Activated CD4-positive, alpha-beta T cell treated with anti-CD3 and anti-CD28 coated beads for 36 hours (primary cell): ENCODE data around the gene OPHN1. TPM values are rescaled to one million over a fixed set of nuclear protein-coding genes. Genes with fewer than 3 reads are reported as not detected.

Experiments used
- ATAC-seq: fragments of 200-7000 bp; cut with Tn5 transposase; one replicate; pipeline ENCODE4 v1.10.0; 2021; ENCODE audit warnings: mild to moderate bottlenecking, moderate library complexity
- CTCF ChIA-PET: fragments of 350-600 bp; sonication (Branson Sonifier 250); formaldehyde crosslinking; loops from one replicate; lab custom pipeline; 2021; ENCODE audit warnings: antibody characterized with exemption; lab: Charles Lee
- POLR2A ChIA-PET: fragments of 350-600 bp; sonication (Branson Sonifier 250); formaldehyde crosslinking; loops from one replicate; lab custom pipeline; 2021; ENCODE audit warnings: antibody characterized with exemption, inconsistent platforms; lab: Charles Lee
- DNase-seq: peaks from one replicate; pipeline ENCODE4 v3.0.0-alpha.2; 2020
- H3K27ac Mint-ChIP-seq: one replicate; pipeline ENCODE4 v1.8.0; 2021; ENCODE audit warnings: mixed read lengths
- H3K27me3 Mint-ChIP-seq: one replicate; pipeline ENCODE4 v1.8.0; 2021; ENCODE audit warnings: mixed read lengths
- H3K36me3 Mint-ChIP-seq: one replicate; pipeline ENCODE4 v1.8.0; 2021; ENCODE audit warnings: low read depth, mixed read lengths
- H3K4me1 Mint-ChIP-seq: one replicate; pipeline ENCODE4 v1.8.0; 2021; ENCODE audit warnings: mixed read lengths
- H3K4me3 Mint-ChIP-seq: one replicate; pipeline ENCODE4 v1.8.0; 2021; ENCODE audit warnings: mild to moderate bottlenecking, moderate library complexity, mixed read lengths
- H3K9me3 Mint-ChIP-seq: one replicate; pipeline ENCODE4 v1.8.0; 2021; ENCODE audit warnings: low read depth, mixed read lengths
- intact Hi-C, 2 experiments: fragments of 100-400 bp; cut with DNase I in 1 of 2; cut with micrococcal nuclease in 1 of 2; formaldehyde crosslinking; loops; one replicate each; pipeline versions ENCODE4 v1.14.2 to v1.15.1; 2022 to 2024; cut with DNase I, micrococcal nuclease
- total RNA-seq, 2 experiments: library from RNA; stranded (reverse); gene quantifications; one replicate each; pipeline ENCODE4 v1.2.3, GENCODE V29; 2021

The OPHN1 gene
- total RNA-seq, 2 experiments from 2014 or later, result 0.04 to 0.07 TPM

GRCh38 chrX:68045008-68045577 is 388.2 kb downstream of the OPHN1 start:
- intact Hi-C loops, result no loop called here
- H3K36me3 Mint-ChIP-seq, result no peaks in the 10 kb centered on the region
- H3K9me3 Mint-ChIP-seq, result no peaks in the 10 kb centered on the region
- DNase-seq (no peak), ATAC-seq (no peak)
- no peaks in the 10 kb centered on the region for H3K4me1 Mint-ChIP-seq
- no peak overlapping the region for H3K4me3 Mint-ChIP-seq
- no peaks in the 10 kb centered on the region for H3K27me3 Mint-ChIP-seq
- ChIA-PET POLR2A (no interaction called here), CTCF (no interaction called here)
- no peak overlapping the region for H3K27ac Mint-ChIP-seq

DNA sequence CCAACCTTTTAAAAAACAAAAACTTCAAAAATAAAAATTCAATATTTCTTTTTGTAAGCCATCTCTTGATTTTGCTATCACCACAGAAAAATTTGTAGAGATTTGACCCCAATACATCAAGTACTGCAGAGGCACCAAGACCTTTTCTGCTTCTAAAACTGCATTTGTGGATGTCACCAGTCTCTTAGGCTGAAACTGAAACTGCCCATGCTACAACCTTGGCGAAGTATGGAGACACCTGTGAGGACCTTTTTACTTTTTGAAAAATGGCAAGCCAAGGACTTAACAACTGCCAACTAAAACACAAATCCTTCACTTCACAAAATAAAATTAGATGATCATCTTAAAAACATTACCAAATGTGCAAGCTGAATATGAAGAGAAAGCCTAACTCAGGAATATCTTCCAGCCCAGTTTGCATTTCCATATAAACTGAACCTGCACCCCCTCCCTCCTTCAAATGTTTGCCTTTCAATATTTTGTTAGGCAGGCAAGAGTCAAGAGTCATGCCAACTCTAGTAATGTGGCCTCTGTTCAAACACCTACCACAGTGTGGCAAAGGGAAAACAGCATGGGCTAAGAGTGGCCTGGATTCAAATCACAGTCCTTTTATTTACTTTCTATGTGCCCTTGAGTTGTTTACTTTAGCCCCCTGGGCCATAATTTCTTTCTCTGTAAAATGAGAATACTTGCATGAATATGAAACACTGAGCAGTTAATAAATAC is 389.4 kb downstream of the OPHN1 start:
- Mint-ChIP-seq H3K4me3 (no peak overlapping the region), H3K27ac (no peak overlapping the region), H3K36me3 (no peaks in the 10 kb centered on the region), H3K9me3 (no peaks in the 10 kb centered on the region), H3K4me1 (no peaks in the 10 kb centered on the region), H3K27me3 (no peaks in the 10 kb centered on the region)
- DNase-seq, result no peak
- ChIA-PET POLR2A (no interaction called here), CTCF (no interaction called here)
- ATAC-seq, result no peak
- intact Hi-C loops, result no loop called here

- Mint-ChIP-seq H3K4me1 (no peaks in the 10 kb centered on the region), H3K9me3 (no peaks in the 10 kb centered on the region), H3K4me3 (no peak overlapping the region), H3K27me3 (no peaks in the 10 kb centered on the region), H3K27ac (no peak overlapping the region), H3K36me3 (no peaks in the 10 kb centered on the region)
- CTCF ChIA-PET, result no interaction called here
- no peak for DNase-seq
- POLR2A ChIA-PET, result no interaction called here
- intact Hi-C loops, result no loop called here
- no peak for ATAC-seq
These were observed 392.2 kb downstream of the OPHN1 start for GRCh38 chrX:68041110-68041509.

- ChIA-PET CTCF (no interaction called here), POLR2A (no interaction called here)
- Mint-ChIP-seq H3K36me3 (no peaks in the 10 kb centered on the region), H3K27ac (no peak overlapping the region), H3K9me3 (no peaks in the 10 kb centered on the region), H3K4me3 (no peak overlapping the region), H3K27me3 (no peaks in the 10 kb centered on the region), H3K4me1 (no peaks in the 10 kb centered on the region)
- intact Hi-C loops, result no loop called here
- peak; percentile 9 for DNase-seq
- no peak for ATAC-seq
These were observed 414.8 kb downstream of the OPHN1 start for GRCh38 chrX:68018248-68019203.

- CTCF ChIA-PET, result no interaction called here
- no peaks in the 10 kb centered on the region for H3K4me1 Mint-ChIP-seq
- no peaks in the 10 kb centered on the region for H3K27me3 Mint-ChIP-seq
- intact Hi-C loops, result no loop called here
- peaks cover 7% of the 10 kb centered on the region for H3K9me3 Mint-ChIP-seq
- no peak overlapping the region for H3K4me3 Mint-ChIP-seq
- DNase-seq (no peak), ATAC-seq (no peak)
- no peak overlapping the region for H3K27ac Mint-ChIP-seq
- POLR2A ChIA-PET, result no interaction called here
- H3K36me3 Mint-ChIP-seq, result no peaks in the 10 kb centered on the region
These were observed 434.8 kb downstream of the OPHN1 start for GRCh38 chrX:67998540-67998939.

Other genes starting within 250 kb of the OPHN1 start
- gene YIPF6, start 65.6 kb upstream of the OPHN1 start, total RNA-seq, result 10 to 100 TPM in 1 of 2 experiments, 1 to 10 TPM in 1; 8.2 to 18.1 TPM
- gene STARD8, start 214.2 kb upstream of the OPHN1 start, total RNA-seq, result under 1 TPM; 0.07 to 0.11 TPM